BJ (cell line): ENCODE results near the gene ST6GAL1. TPM values are rescaled to one million over a fixed set of nuclear protein-coding genes. Genes with fewer than 3 reads are reported as not detected.

Source experiments
- CTCF ChIA-PET: fragments of 350-600 bp; formaldehyde crosslinking; extraction: SDS; loops from one replicate; lab custom pipeline; 2021; ENCODE audit warnings: antibody characterized with exemption, inconsistent platforms; lab: Yijun Ruan, JAX
- POLR2A ChIA-PET: fragments of 300-600 bp; sonication (Branson Sonifier 250); formaldehyde crosslinking; extraction: SDS; loops from one replicate; lab custom pipeline; 2021; ENCODE audit warnings: antibody characterized with exemption; lab: Charles Lee
- DNase-seq: peaks from one replicate; pipeline ENCODE4 v3.0.0-alpha.2; 2011; ENCODE audit warnings: low read depth
- H3K27me3 ChIP-seq: 2 replicates; pipeline ENCODE4 v1.6.0; 2011; ENCODE audit warnings: low read length; ENCODE audit not compliant: control insufficient read depth, insufficient read depth
- H3K36me3 ChIP-seq: 2 replicates; pipeline ENCODE4 v1.5.1; 2011; ENCODE audit warnings: low read length; ENCODE audit not compliant: control insufficient read depth, insufficient read depth
- H3K4me3 ChIP-seq: 2 replicates; pipeline ENCODE4 v1.5.1; 2011; ENCODE audit warnings: low read depth, mild to moderate bottlenecking, control low read depth, low read length
- CTCF ChIP-seq: IDR thresholded peaks from 2 replicates; pipeline ENCODE4 v1.5.1; 2011; ENCODE audit warnings: low read depth, mild to moderate bottlenecking, control low read depth, inconsistent platforms, low read length, moderate library complexity; ENCODE audit not compliant: insufficient read depth
- polyA plus RNA-seq: library from polyadenylated mRNA; depleted of rRNA; stranded (reverse); fragments of >200 nt; gene quantifications from 2 replicates; pipeline ENCODE4 v1.2.3, GENCODE V29; 2011

Gene ST6GAL1
- polyA plus RNA-seq, 1 experiment: 1.5 TPM

- H3K4me3 ChIP-seq: no peak overlapping the region
- no peaks in the 10 kb centered on the region for H3K27me3 ChIP-seq
- ChIA-PET CTCF (interaction anchor here (0.7 kb wide), 1 partner anchor 19 kb away, joined by 3 read pairs; no protein-coding TSS in a partner anchor), POLR2A (no interaction called here)
- TF ChIP-seq CTCF: no peak
- DNase-seq: no peak
- no peaks in the 10 kb centered on the region for H3K36me3 ChIP-seq
Measured at GRCh38 chr3:187084580-187084979, 154.3 kb downstream of the ST6GAL1 start.

DNA sequence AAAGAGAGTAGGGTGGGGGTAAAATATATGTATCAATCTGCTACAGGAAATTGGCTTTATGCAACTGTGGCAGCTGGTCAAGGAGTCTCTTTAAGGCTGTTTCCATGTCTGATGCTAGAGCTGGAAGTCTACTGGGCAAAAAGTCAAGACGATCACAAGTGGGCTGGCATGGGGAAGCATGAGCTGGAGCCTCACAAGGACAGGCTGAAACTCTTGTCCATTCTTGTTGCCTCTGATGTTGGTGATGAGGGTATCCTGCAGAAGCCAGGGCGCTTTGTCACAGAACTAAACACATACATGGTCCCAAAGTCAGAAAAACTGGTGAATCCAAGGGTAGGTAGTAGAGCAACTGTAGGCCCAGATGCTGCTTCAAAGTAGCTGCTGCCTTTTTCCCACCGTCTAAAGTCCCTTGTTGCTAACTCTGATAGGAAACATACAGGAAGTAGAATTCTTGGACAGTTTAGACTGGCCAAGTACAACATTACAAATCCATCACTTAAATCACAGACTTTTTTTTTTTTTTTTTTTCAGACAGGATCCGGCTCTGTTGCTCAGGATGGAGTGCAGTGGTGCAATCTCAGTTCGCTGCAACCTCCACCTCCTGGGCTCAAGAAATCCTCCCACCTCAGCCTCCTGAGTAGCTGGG lies 154.8 kb downstream of the ST6GAL1 start:
- ChIA-PET POLR2A (no interaction called here), CTCF (interaction anchor here (0.8 kb wide), 1 partner anchor 263 kb away, joined by 3 read pairs; no protein-coding TSS in a partner anchor)
- no peaks in the 10 kb centered on the region for H3K27me3 ChIP-seq
- DNase-seq: no peak
- no peaks in the 10 kb centered on the region for H3K36me3 ChIP-seq
- no peak for TF ChIP-seq CTCF
- H3K4me3 ChIP-seq: no peak overlapping the region

GRCh38 chr3:187085933-187086332 lies 155.6 kb downstream of the ST6GAL1 start:
- Histone ChIP-seq H3K4me3 (no peak overlapping the region), H3K27me3 (no peaks in the 10 kb centered on the region), H3K36me3 (no peaks in the 10 kb centered on the region)
- no peak for TF ChIP-seq CTCF
- POLR2A ChIA-PET: no interaction called here
- no peak for DNase-seq
- CTCF ChIA-PET: interaction anchor here (0.8 kb wide), 1 partner anchor 264 kb away, joined by 3 read pairs; no protein-coding TSS in a partner anchor

DNA sequence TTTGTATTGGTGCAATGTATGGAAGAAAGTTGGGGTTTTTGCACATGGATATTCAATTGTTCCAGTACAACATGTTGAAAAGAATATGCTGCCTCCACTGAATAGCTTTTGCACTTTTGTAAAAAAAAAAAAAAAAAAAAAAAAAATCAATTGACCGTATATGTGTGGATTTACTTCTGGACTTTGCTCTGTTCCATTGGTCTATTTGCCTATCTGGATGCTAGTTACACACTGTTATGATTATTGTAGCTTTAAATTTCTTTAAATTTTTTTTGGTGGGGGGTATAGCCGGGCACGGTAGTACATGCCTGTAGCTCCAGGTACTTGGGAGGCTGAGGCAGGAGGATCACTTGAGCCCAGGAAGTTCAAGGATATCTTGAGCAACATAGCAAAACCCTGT lies 156.5 kb downstream of the ST6GAL1 start:
- DNase-seq: no peak
- TF ChIP-seq CTCF: no peak
- CTCF ChIA-PET: interaction anchor here (0.7 to 0.8 kb wide), 2 partner anchors 9 to 21 kb away, joined by 3 read pairs; no protein-coding TSS in a partner anchor
- POLR2A ChIA-PET: no interaction called here
- H3K36me3 ChIP-seq: no peaks in the 10 kb centered on the region
- H3K27me3 ChIP-seq: no peaks in the 10 kb centered on the region
- no peak overlapping the region for H3K4me3 ChIP-seq

DNA sequence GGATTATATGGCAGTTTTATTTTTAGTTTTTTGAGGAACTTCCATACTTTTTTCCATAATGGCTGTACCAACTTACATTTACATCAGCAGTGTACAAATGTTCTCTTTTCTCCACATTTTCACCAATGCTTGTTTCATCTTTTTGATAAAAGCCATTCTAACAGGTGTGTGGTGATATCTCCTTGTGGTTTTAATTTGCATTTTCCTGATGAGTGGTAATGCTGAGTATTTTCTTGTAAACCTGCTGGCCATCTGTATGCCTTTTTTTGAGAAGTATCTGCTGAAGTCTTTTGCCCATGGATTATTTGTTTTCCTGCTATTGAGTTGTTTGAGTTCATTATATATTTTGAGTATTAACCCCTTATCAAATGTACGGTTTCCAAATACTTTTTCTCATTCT lies 158.4 kb downstream of the ST6GAL1 start:
- ChIA-PET POLR2A (no interaction called here), CTCF (no interaction called here)
- H3K4me3 ChIP-seq: no peak overlapping the region
- DNase-seq: no peak
- H3K36me3 ChIP-seq: no peaks in the 10 kb centered on the region
- TF ChIP-seq CTCF: no peak
- H3K27me3 ChIP-seq: no peaks in the 10 kb centered on the region
